Naive thymus-derived CD4-positive, alpha-beta T cell (primary cell): ENCODE results near the gene TMEM53. TPM values are rescaled to one million over a fixed set of nuclear protein-coding genes. Genes with fewer than 3 reads are reported as not detected.

ENCODE experiments used
- ATAC-seq: fragments of 150-1000 bp; cut with Tn5 transposase; 2 replicates; pipeline ENCODE4 v1.10.0; 2021; ENCODE audit warnings: mild to moderate bottlenecking, moderate library complexity
- CTCF ChIA-PET: fragments of 350-600 bp; sonication (Branson Sonifier 250); formaldehyde crosslinking; loops from one replicate; lab custom pipeline; 2021; ENCODE audit warnings: antibody characterized with exemption; lab: Charles Lee
- POLR2A ChIA-PET: fragments of 350-600 bp; sonication (Branson Sonifier 250); formaldehyde crosslinking; loops from one replicate; lab custom pipeline; 2021; ENCODE audit warnings: antibody characterized with exemption, inconsistent platforms; lab: Charles Lee
- DNase-seq, 9 donors: peaks; one replicate each; pipeline versions ENCODE4 v3.0.0 to v3.0.0-alpha.2; 2020 to 2022; ENCODE audit warnings: mixed read lengths in 1 of 9
- H3K27ac ChIP-seq: one replicate; pipeline ENCODE4 v1.7.0; 2013; ENCODE audit warnings: mild to moderate bottlenecking, low read depth, low read length, moderate library complexity
- H3K27me3 ChIP-seq, 2 donors: one replicate each; pipeline ENCODE4 v1.7.0; 2013; ENCODE audit warnings: low read length in 2 of 2, mild to moderate bottlenecking in 2 of 2, moderate library complexity in 2 of 2; ENCODE audit not compliant: control insufficient read depth in 2 of 2, insufficient read depth in 2 of 2
- H3K36me3 ChIP-seq, 3 experiments: 1 replicate in 2 of 3; 2 replicates in 1 of 3; pipeline ENCODE4 v1.7.0; 2013; ENCODE audit warnings: low read length in 3 of 3, mild to moderate bottlenecking in 3 of 3, moderate library complexity in 1 of 3; ENCODE audit not compliant: insufficient read depth in 3 of 3, control insufficient read depth in 2 of 3
- H3K4me1 ChIP-seq, 2 donors: one replicate each; pipeline ENCODE4 v1.7.0; 2013; ENCODE audit warnings: low read length in 2 of 2, mild to moderate bottlenecking in 2 of 2, moderate library complexity in 1 of 2; ENCODE audit not compliant: control insufficient read depth in 2 of 2, insufficient read depth in 2 of 2
- H3K4me3 ChIP-seq: 2 replicates; pipeline ENCODE4 v1.7.0; 2013; ENCODE audit warnings: mild to moderate bottlenecking, low read length
- H3K9me3 ChIP-seq, 3 experiments: 1 replicate in 2 of 3; 2 replicates in 1 of 3; pipeline ENCODE4 v1.7.0; 2013; ENCODE audit warnings: low read length in 3 of 3; ENCODE audit not compliant: control insufficient read depth in 2 of 3
- H3K27ac Mint-ChIP-seq, 9 donors: one replicate each; pipeline ENCODE4 v1.8.0; 2020 to 2022; ENCODE audit warnings: mixed read lengths in 9 of 9, mild to moderate bottlenecking in 8 of 9, moderate library complexity in 5 of 9, inconsistent platforms in 2 of 9
- H3K27me3 Mint-ChIP-seq, 5 donors: one replicate each; pipeline ENCODE4 v1.8.0; 2021 to 2022; ENCODE audit warnings: mixed read lengths in 5 of 5, mild to moderate bottlenecking in 1 of 5
- H3K36me3 Mint-ChIP-seq, 5 donors: one replicate each; pipeline ENCODE4 v1.8.0; 2020 to 2022; ENCODE audit warnings: mixed read lengths in 5 of 5, mild to moderate bottlenecking in 3 of 5, inconsistent platforms in 1 of 5
- H3K4me1 Mint-ChIP-seq, 7 donors: one replicate each; pipeline ENCODE4 v1.8.0; 2020 to 2022; ENCODE audit warnings: mixed read lengths in 7 of 7, mild to moderate bottlenecking in 3 of 7, inconsistent platforms in 1 of 7
- H3K4me3 Mint-ChIP-seq, 10 donors: one replicate each; pipeline ENCODE4 v1.8.0; 2020 to 2022; ENCODE audit warnings: mild to moderate bottlenecking in 10 of 10, mixed read lengths in 10 of 10, moderate library complexity in 6 of 10, inconsistent platforms in 2 of 10
- H3K9me3 Mint-ChIP-seq, 11 donors: one replicate each; pipeline ENCODE4 v1.8.0; 2020 to 2022; ENCODE audit warnings: mixed read lengths in 11 of 11, mild to moderate bottlenecking in 4 of 11, inconsistent platforms in 1 of 11, moderate library complexity in 1 of 11
- intact Hi-C, 2 donors: fragments of 100-400 bp; cut with micrococcal nuclease; formaldehyde crosslinking; loops; one replicate each; pipeline ENCODE4 v1.15.1; 2023
- polyA plus RNA-seq, 2 donors: library from polyadenylated mRNA; unstranded; fragments of 300-500 nt; fragmentation: Illumina TruSeq; gene quantifications; one replicate each; pipeline ENCODE4 v1.2.3, GENCODE V29; 2021
- total RNA-seq, 6 experiments: library from RNA in 5 of 6; stranded (reverse) in 5 of 6; gene quantifications; 1 replicate in 5 of 6; 2 replicates in 1 of 6; pipeline ENCODE4 v1.2.3 and lab custom pipeline; 2021 to 2026

The TMEM53 gene
- total and polyA plus RNA-seq, 7 experiments from 2014 or later, result 1.6 to 3.5 (median 2.9) TPM

DNA sequence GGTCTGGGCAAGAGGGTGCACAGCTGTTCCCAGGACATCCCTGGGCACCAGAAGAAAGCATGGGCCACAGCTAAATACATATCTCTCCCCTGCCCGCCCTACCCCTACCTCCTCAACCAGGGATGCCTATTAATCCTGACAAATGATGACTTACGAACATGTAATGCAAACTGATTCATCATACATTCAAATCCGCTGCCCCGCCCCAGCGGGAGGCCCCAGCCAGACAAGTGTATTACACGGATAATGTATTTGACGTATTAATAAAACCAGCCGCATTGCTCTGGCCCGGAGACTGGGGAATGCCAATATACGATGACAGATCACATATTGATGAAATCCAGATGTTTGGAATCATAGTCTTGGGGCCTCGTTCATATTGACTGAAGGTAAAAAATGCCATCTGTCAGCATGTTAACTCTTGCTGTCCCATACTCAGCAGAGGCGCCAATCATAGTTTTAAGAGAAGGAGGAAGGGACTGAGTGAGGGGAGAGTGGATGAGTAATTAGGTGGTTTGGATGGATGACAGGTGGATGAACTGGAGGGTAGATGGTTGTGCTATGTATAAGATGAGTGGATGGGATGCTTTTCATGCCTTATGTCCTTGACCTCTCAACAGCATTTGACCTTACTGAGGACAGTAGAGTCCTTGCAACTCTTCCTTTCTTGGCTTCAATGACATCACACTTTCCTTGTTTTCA is 68.2 kb downstream of the TMEM53 start:
- H3K4me1 ChIP-seq, result no peaks in the 10 kb centered on the region
- POLR2A ChIA-PET, result no interaction called here
- peaks cover 0 to 4% (median 2%) of the 10 kb centered on the region in 5 donors for H3K27me3 Mint-ChIP-seq
- H3K27ac ChIP-seq, result no peak overlapping the region
- no peaks in the 10 kb centered on the region for H3K36me3 Mint-ChIP-seq
- ATAC-seq (no peak), DNase-seq (no peak)
- no peaks in the 10 kb centered on the region for H3K36me3 ChIP-seq
- CTCF ChIA-PET, result interaction anchor here (1.0 kb wide), 1 partner anchor 11 kb away, joined by 3 read pairs; no protein-coding TSS in a partner anchor
- intact Hi-C loops, result no loop called here
- H3K4me3 ChIP-seq, result no peak overlapping the region
- no peaks in the 10 kb centered on the region for H3K4me1 Mint-ChIP-seq
- H3K27ac Mint-ChIP-seq, result no peak overlapping the region
- no peak overlapping the region for H3K4me3 Mint-ChIP-seq
- no peaks in the 10 kb centered on the region for H3K27me3 ChIP-seq
- H3K9me3 ChIP-seq, result no peaks in the 10 kb centered on the region
- H3K9me3 Mint-ChIP-seq, result peaks cover 0 to 3% (median 0%) of the 10 kb centered on the region in 11 donors

DNA sequence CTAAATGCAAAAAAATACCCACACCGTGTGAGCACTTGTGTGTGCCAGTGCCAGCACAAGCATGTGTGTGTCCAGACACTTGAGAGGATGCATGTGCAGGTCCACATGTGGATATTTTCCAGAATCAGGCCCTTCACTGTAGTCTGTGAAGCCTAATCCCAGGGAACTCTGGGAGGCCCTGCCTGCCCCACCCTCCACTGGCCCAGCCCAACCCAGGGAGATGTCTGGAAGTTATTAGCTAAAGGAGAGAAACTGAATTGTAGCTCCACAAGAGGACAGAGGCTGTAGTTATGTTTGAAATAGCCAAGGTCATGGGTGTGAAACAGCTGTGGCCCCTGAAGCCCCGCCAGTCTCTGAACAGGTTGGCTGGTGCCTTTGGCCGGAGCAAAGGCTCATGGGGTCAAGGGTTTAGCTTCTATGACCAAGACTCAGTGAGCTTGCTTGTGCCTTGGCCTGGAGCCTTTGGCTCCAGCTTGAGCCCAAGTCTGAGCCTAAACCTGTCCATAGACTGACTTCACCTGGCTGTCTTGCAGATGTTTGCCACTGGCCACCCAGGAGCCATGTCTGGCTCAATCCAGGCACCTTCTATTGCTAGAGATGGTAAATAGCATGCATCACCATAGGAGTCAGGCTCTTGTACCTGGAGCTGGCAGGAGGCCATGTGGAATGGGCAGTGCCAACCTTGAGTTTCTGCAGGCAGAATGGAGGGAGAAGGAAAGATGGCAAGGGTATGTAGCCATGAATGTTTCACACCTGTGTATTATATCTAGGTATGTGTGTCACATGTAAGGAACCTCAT is 69.9 kb downstream of the TMEM53 start:
- Histone ChIP-seq H3K36me3 (no peaks in the 10 kb centered on the region), H3K4me3 (no peak overlapping the region), H3K27me3 (no peaks in the 10 kb centered on the region), H3K4me1 (no peaks in the 10 kb centered on the region), H3K27ac (no peak overlapping the region), H3K9me3 (no peaks in the 10 kb centered on the region)
- H3K27ac Mint-ChIP-seq, result no peak overlapping the region
- DNase-seq (no peak), ATAC-seq (no peak)
- H3K9me3 Mint-ChIP-seq, result peaks cover 0 to 3% (median 0%) of the 10 kb centered on the region in 11 donors
- H3K4me3 Mint-ChIP-seq, result no peak overlapping the region
- no peaks in the 10 kb centered on the region for H3K36me3 Mint-ChIP-seq
- POLR2A ChIA-PET, result no interaction called here
- CTCF ChIA-PET, result no interaction called here
- peaks cover 0 to 4% (median 2%) of the 10 kb centered on the region in 5 donors for H3K27me3 Mint-ChIP-seq
- H3K4me1 Mint-ChIP-seq, result no peaks in the 10 kb centered on the region
- intact Hi-C loops, result no loop called here

DNA sequence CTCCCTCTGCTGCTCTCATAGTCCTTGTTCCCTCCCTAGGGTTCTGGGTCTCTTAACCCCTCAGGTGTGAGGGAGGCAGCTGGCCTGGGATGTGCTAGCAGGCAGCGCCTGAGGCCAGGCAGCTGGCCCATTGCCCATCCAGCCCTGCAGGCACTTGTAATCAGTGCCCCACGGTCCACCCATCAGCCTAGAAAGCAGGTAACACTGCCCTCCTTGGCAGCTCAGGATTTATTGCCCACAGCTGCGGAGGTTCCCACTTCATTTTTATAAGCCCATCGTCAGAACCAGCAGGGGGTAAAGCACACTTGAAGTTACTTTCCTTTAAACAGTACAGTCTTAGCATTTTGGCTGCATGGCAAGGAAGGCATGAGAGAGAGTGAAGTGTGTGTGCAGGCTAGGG is 70.6 kb downstream of the TMEM53 start:
- ATAC-seq (no peak), DNase-seq (no peak)
- ChIA-PET POLR2A (no interaction called here), CTCF (no interaction called here)
- no peaks in the 10 kb centered on the region for H3K36me3 ChIP-seq
- H3K36me3 Mint-ChIP-seq, result no peaks in the 10 kb centered on the region
- H3K9me3 ChIP-seq, result no peaks in the 10 kb centered on the region
- peak overlapping the region in 1 of 9 donors; percentile 27 for H3K27ac Mint-ChIP-seq
- H3K27me3 ChIP-seq, result no peaks in the 10 kb centered on the region
- H3K9me3 Mint-ChIP-seq, result peaks cover 0 to 3% (median 0%) of the 10 kb centered on the region in 11 donors
- no peak overlapping the region for H3K4me3 ChIP-seq
- intact Hi-C loops, result no loop called here
- no peaks in the 10 kb centered on the region for H3K4me1 ChIP-seq
- peaks cover 0 to 4% (median 0%) of the 10 kb centered on the region in 5 donors for H3K27me3 Mint-ChIP-seq
- no peak overlapping the region for H3K4me3 Mint-ChIP-seq
- no peaks in the 10 kb centered on the region for H3K4me1 Mint-ChIP-seq
- H3K27ac ChIP-seq, result no peak overlapping the region

Other genes with a start within 250 kb of the TMEM53 start
- gene ARMH1, start 233 bp upstream of the TMEM53 start, total RNA-seq, result 100 to 1,000 TPM in 1 of 5 experiments, 10 to 100 TPM in 4; 65.8 to 205 (median 87.0) TPM
- 10 to 100 TPM; 32.8 to 41.0 TPM for gene ARMH1, start 233 bp upstream of the TMEM53 start, polyA plus RNA-seq
- gene RNU5D-1, start 56.7 kb upstream of the TMEM53 start, total RNA-seq, result not detected
- not detected for gene RNU5D-1, start 56.7 kb upstream of the TMEM53 start, polyA plus RNA-seq
- 10 to 100 TPM in 1 of 5 experiments, 1 to 10 TPM in 2, under 1 TPM in 2; 0.32 to 69.3 (median 1.1) TPM for gene KIF2C, start 65.4 kb upstream of the TMEM53 start, total RNA-seq
- under 1 TPM in 1 of 2 donors, not detected in 1; 0.52 TPM for gene KIF2C, start 65.4 kb upstream of the TMEM53 start, polyA plus RNA-seq
- 1,000 to 10,000 TPM; 2,000 to 3,409 (median 3,025) TPM for gene RPS8, start 101.1 kb upstream of the TMEM53 start, total RNA-seq
- gene RPS8, start 101.1 kb upstream of the TMEM53 start, polyA plus RNA-seq, result 1,000 to 10,000 TPM in 1 of 2 donors, 100 to 1,000 TPM in 1; 954 to 1,486 TPM
- gene BEST4, start 113.7 kb upstream of the TMEM53 start, total RNA-seq, result 1 to 10 TPM in 2 of 5 experiments, under 1 TPM in 3; 0.77 to 1.4 (median 0.96) TPM
- under 1 TPM in 1 of 2 donors, not detected in 1; 0.72 TPM for gene BEST4, start 113.7 kb upstream of the TMEM53 start, polyA plus RNA-seq
- gene PLK3, start 125.9 kb upstream of the TMEM53 start, total RNA-seq, result 100 to 1,000 TPM in 4 of 5 experiments, 10 to 100 TPM in 1; 92.8 to 456 (median 142) TPM
- gene PLK3, start 125.9 kb upstream of the TMEM53 start, polyA plus RNA-seq, result 10 to 100 TPM; 30.5 to 59.1 TPM
- 1 to 10 TPM in 2 of 5 experiments, under 1 TPM in 3; 0.31 to 9.7 (median 0.87) TPM for gene DYNLT4, start 132.9 kb upstream of the TMEM53 start, total RNA-seq
- under 1 TPM in 1 of 2 donors, not detected in 1; 0.47 TPM for gene DYNLT4, start 132.9 kb upstream of the TMEM53 start, polyA plus RNA-seq
- 10 to 100 TPM; 11.2 to 47.2 (median 13.5) TPM for gene BTBD19, start 134.0 kb upstream of the TMEM53 start, total RNA-seq
- gene BTBD19, start 134.0 kb upstream of the TMEM53 start, polyA plus RNA-seq, result under 1 TPM; 0.07 to 0.28 TPM
- gene PTCH2, start 168.8 kb upstream of the TMEM53 start, total RNA-seq, result 1 to 10 TPM; 1.3 to 2.8 (median 1.4) TPM
- gene PTCH2, start 168.8 kb upstream of the TMEM53 start, polyA plus RNA-seq, result under 1 TPM in 1 of 2 donors, not detected in 1; 0.06 TPM